Iris pigment epithelial cell (primary cell): ENCODE results near the gene ADAMTSL5.

Experiments used
- DNase-seq: peaks from one replicate; pipeline ENCODE4 v3.0.0-alpha.2; 2011; ENCODE audit warnings: low read depth

ADAMTSL5 gene

GRCh38 chr19:1466018-1466460 is 46.8 kb downstream of the ADAMTSL5 start:
- DNase-seq: no peak

GRCh38 chr19:1465191-1466016 is 47.4 kb downstream of the ADAMTSL5 start:
- DNase-seq: peak; percentile 48

- no peak for DNase-seq
These were observed 51.0 kb downstream of the ADAMTSL5 start for GRCh38 chr19:1461862-1462261.

- DNase-seq: no peak
These were observed 52.5 kb downstream of the ADAMTSL5 start for GRCh38 chr19:1460033-1460995.

- DNase-seq: no peak
These were observed 53.3 kb downstream of the ADAMTSL5 start for GRCh38 chr19:1459479-1459878.

- no peak for DNase-seq
These were observed 54.9 kb downstream of the ADAMTSL5 start for GRCh38 chr19:1457892-1458291.

- no peak for DNase-seq
These were observed 55.6 kb downstream of the ADAMTSL5 start for GRCh38 chr19:1457031-1457739.

- DNase-seq: no peak
These were observed 56.5 kb downstream of the ADAMTSL5 start for GRCh38 chr19:1456121-1456900.

GRCh38 chr19:1455336-1456120 is 57.3 kb downstream of the ADAMTSL5 start:
- no peak for DNase-seq
